GM19463 (cell line): ENCODE results near the gene PRSS21.

ENCODE experiments used
- ATAC-seq: cut with Tn5 transposase; IDR thresholded peaks from one replicate; pipeline ENCODE4 v1.9.1; 2021; ENCODE audit warnings: mild to moderate bottlenecking, moderate library complexity; ENCODE audit not compliant: unreplicated experiment

Gene PRSS21

GRCh38 chr16:2816751-2817339 lies at the start of gene PRSS21:
PRSS21 (plus strand) TSS chr16:2817237; CDS start chr16:2817269, 32 bp downstream.
- no peak for ATAC-seq

DNA sequence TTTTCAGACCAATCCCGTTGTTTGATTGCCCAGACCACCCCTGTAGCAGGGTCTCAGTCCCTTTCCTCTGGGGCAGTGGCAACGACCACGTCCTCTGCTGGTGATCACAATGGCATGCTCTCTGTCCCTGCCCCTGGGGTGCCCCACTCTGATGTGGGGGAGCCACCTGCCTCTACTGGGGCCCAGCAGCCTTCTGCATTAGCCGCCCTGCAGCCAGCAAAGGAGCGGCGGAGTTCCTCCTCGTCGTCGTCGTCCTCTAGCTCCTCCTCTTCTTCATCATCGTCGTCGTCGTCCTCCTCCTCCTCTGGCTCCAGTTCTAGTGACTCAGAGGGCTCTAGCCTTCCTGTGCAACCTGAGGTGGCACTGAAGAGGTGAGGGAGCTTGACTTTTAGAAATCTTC lies 49.1 kb upstream of the PRSS21 start:
- ATAC-seq: no peak

GRCh38 chr16:2768403-2769089 lies 48.5 kb upstream of the PRSS21 start:
- ATAC-seq: no peak

GRCh38 chr16:2769100-2769529 lies 47.9 kb upstream of the PRSS21 start:
- ATAC-seq: no peak

GRCh38 chr16:2769675-2770056 lies 47.4 kb upstream of the PRSS21 start:
- ATAC-seq: no peak

DNA sequence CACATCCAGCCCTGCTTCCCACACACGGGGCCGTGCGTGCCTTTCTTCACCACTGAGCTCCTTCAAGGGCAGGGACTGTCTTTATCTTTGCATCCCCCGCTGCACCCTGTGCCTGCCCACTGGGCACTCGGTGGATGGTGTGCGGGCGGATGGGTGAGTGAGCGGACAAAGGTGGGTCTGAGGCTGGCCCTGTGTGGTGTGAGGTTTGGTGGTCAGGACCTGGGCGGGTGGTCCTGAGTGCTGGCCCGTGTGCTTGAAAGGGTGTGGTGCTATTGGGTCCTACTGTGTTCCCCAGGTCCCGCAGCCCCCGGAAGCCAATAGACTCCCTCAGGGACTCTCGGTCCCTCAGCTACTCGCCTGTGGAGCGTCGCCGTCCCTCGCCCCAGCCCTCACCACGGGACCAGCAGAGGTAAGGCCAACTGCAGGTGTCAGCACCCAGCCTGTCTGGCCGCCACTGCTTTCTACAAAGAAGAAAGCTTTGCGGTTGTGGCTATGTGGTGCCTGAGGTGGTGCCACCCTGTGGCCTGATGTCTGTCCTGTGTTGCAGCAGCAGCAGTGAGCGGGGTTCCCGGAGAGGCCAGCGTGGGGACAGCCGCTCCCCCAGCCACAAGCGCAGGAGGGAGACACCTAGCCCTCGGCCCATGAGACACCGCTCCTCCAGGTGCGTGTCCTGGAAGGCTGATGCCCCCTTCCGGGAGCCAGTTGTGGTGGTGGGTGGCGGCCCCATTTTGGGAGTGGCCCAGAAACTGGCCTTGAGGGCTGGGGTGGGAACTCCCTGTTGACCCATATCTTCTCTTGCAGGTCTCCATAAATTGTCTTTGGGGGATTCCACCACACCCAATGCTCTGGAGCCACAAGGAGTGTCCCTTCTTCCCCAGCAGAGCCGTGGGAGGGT lies 46.7 kb upstream of the PRSS21 start:
- no peak for ATAC-seq

- no peak for ATAC-seq
Measured at GRCh38 chr16:2771496-2772402, 45.3 kb upstream of the PRSS21 start.

DNA sequence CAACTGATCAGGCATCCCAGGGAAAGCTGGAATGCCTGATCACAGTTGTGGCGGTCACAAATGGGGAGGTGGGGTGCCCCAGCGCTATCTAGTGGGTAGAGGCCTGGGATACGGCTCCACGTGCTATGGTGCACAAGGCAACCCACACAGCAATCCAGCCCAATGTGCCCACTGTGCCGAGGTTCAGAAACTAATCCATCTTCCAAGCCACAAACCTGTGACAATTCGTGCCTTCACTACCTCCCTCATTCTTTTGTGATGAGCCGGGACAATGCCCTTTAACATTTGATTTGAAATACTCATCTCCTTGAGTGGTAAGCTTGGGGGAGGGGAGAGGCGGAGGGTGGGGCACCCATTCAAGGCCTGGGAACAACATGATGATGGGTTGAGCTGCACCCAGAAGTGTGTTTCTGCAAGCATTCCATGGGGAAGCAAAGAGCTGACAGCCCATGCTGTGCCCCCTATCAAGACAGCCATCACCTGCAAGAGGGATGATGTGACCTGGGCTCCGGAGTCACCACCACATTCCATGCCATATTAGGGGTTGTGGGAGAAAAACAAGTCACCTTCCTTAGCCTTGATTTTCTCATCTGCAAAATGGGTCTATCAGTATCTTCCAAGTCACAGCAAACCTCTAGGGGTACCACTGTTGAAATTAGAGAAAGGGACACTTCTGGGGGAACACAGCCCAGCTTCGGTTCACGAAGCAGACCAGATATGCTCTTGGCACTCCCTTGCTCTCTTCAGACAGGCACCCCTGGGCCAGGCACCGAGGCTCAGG lies 43.7 kb upstream of the PRSS21 start:
- no peak for ATAC-seq

- no peak for ATAC-seq
Measured at GRCh38 chr16:2774161-2774891, 42.7 kb upstream of the PRSS21 start.

GRCh38 chr16:2775131-2775716 lies 41.8 kb upstream of the PRSS21 start:
- no peak for ATAC-seq

- no peak for ATAC-seq
Measured at GRCh38 chr16:2775765-2776499, 41.1 kb upstream of the PRSS21 start.

- ATAC-seq: peak; percentile 26
Measured at GRCh38 chr16:2776500-2777139, 40.4 kb upstream of the PRSS21 start.

DNA sequence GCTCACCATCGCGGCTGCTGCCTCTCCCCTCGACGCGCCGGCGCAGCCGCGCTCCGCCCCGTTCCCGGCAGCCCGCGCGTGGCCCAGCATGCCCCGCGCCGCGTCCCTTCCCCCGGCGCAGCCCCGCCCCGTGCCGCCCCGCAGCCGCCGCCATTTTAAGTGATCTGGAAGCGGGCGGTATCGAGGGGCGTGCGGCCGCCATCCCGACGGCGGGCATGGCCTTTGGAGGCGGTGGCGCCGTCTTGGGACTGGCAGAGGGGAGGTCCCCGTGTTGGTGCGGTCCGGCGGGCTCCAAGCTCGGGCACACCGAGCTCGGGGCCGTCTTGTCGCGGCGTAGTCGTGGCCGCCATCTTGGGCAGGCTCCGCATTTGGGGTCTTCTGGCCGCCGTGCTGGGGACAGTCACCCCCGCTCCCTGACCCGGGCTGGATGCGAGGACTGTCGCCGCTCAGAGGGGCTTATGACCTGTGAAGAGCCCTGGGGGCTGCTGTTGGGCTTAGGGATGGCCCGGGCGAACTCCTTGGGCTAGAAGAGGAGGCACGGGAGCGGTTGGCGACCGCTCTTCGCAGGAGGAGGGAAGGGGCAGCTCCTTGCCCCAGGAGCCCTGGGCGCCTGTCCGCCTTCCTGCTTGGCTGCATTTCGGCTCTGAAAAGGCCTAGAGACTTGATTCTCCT lies 39.7 kb upstream of the PRSS21 start, which contains the start of gene ELOB:
Gene ELOB (minus strand): TSS at position 50 of the 672 bp plus-strand sequence. CDS start 41 bp downstream, at position 9.
- ATAC-seq: peak; percentile 87

GRCh38 chr16:2777903-2778629 lies 39.0 kb upstream of the PRSS21 start:
- ATAC-seq: no peak

GRCh38 chr16:2778630-2778958 lies 38.4 kb upstream of the PRSS21 start:
- no peak for ATAC-seq

- no peak for ATAC-seq
Measured at GRCh38 chr16:2779151-2779920, 37.7 kb upstream of the PRSS21 start.
